Measurements from ENCODE around the gene BAAT. TPM values are rescaled to one million over a fixed set of nuclear protein-coding genes. Genes with fewer than 3 reads are reported as not detected.

BAAT gene
- total RNA-seq, 1 donor from 2014 or later = 1.0 TPM

DNA sequence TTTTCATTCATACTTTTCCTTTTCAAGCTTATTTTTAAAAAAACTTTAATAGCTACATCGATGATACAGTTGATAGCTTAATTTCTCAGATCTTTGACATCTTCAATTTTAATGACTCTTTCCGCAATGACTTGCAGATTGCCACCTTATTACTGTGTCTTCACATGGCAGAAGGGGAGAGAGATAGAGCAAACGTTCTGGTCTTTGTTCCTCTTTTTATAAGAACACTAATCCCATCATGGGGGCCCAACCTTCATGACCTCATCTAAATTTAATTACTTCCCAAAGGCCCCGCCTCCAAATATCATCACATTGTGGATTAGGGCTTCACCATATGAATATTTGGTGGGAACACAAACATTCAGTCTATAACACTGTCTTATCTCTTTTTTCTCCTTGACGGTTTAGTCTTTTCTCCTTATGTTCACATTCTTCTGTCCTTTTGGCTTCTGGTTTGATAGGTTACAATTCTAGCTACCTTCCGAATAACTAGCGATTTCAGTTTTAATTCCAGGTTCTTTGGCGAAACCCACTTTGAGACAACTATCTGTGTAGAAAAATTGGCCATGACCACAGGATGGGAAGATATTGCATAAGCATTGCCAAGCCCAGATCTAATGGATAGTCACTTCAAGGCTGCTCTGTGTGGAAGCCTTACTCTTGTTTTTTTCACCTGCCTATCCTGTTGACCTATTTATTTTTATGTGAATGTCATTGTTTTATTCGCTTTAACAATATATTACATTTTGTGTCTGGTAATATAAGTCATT lies 18.9 kb upstream of the BAAT start:
- no peak overlapping the region for H3K27ac ChIP-seq
- ATAC-seq = no peak
- no peak overlapping the region for H3K4me3 ChIP-seq
- peaks cover 19% of the 10 kb centered on the region for H3K4me1 ChIP-seq
- TF ChIP-seq, protein P1, sequence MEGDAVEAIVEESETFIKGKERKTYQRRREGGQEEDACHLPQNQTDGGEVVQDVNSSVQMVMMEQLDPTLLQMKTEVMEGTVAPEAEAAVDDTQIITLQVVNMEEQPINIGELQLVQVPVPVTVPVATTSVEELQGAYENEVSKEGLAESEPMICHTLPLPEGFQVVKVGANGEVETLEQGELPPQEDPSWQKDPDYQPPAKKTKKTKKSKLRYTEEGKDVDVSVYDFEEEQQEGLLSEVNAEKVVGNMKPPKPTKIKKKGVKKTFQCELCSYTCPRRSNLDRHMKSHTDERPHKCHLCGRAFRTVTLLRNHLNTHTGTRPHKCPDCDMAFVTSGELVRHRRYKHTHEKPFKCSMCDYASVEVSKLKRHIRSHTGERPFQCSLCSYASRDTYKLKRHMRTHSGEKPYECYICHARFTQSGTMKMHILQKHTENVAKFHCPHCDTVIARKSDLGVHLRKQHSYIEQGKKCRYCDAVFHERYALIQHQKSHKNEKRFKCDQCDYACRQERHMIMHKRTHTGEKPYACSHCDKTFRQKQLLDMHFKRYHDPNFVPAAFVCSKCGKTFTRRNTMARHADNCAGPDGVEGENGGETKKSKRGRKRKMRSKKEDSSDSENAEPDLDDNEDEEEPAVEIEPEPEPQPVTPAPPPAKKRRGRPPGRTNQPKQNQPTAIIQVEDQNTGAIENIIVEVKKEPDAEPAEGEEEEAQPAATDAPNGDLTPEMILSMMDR (IDR thresholded peaks at IDR 0.05) = no peak
- no peak for DNase-seq
- intact Hi-C loops (cut with DNase I) = no loop called here
- H3K27me3 ChIP-seq = no peaks in the 10 kb centered on the region
- peaks cover 37% of the 10 kb centered on the region for H3K9me3 ChIP-seq
- H3K36me3 ChIP-seq = peaks cover 81% of the 10 kb centered on the region

DNA sequence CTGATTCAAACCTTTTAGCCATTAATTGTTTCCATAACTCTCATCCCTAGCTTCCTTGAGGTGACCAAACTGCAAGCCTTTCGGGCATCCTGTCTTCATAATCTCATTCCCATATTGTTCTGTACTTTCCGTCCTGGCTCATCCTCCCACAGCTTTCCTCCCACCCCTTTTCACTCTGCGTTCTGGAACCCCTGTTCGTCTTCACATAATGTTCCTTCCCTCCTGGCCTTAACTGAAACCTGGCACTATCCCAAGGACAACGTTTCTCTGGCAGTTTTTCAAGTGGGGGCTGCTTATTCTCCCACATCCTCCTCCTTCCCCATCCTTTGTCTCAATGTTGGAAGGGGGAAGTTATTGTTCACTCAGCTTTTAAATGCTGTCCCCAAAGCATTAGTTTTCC lies 15.3 kb upstream of the BAAT start:
- H3K9me3 ChIP-seq = peaks cover 5% of the 10 kb centered on the region
- peak overlapping the region; percentile 61 for H3K4me3 ChIP-seq
- intact Hi-C loops (cut with DNase I) = no loop called here
- no peaks in the 10 kb centered on the region for H3K27me3 ChIP-seq
- ATAC-seq (no peak), DNase-seq (no peak)
- peaks cover 47% of the 10 kb centered on the region for H3K36me3 ChIP-seq
- TF ChIP-seq, protein P1 (IDR thresholded peaks at IDR 0.05) = no peak
- H3K4me1 ChIP-seq = peaks cover 33% of the 10 kb centered on the region
- H3K27ac ChIP-seq = no peak overlapping the region

DNA sequence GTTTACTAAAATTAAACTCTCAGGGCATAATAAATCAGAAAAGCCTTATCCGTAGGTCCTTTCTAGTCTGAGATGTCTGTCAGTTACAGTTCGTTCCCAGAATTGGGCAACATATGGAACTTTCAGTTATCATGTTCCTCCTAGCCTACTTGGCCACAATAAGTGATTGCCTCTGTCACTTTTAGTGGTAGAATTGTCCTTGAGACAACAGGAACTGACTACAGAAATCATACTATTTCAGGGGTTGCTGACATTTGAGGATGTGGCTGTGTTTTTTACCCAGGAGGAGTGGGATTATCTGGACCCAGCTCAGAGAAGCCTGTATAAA lies 14.8 kb upstream of the BAAT start:
- ATAC-seq (no peak), DNase-seq (no peak)
- intact Hi-C loops (cut with DNase I) = no loop called here
- Histone ChIP-seq H3K36me3 (peaks cover 42% of the 10 kb centered on the region), H3K9me3 (peaks cover 5% of the 10 kb centered on the region), H3K4me1 (peaks cover 33% of the 10 kb centered on the region), H3K4me3 (peak overlapping the region; percentile 61), H3K27ac (peak overlapping the region; percentile 85), H3K27me3 (no peaks in the 10 kb centered on the region)
- TF ChIP-seq, protein P1 (IDR thresholded peaks at IDR 0.05) = no peak

DNA sequence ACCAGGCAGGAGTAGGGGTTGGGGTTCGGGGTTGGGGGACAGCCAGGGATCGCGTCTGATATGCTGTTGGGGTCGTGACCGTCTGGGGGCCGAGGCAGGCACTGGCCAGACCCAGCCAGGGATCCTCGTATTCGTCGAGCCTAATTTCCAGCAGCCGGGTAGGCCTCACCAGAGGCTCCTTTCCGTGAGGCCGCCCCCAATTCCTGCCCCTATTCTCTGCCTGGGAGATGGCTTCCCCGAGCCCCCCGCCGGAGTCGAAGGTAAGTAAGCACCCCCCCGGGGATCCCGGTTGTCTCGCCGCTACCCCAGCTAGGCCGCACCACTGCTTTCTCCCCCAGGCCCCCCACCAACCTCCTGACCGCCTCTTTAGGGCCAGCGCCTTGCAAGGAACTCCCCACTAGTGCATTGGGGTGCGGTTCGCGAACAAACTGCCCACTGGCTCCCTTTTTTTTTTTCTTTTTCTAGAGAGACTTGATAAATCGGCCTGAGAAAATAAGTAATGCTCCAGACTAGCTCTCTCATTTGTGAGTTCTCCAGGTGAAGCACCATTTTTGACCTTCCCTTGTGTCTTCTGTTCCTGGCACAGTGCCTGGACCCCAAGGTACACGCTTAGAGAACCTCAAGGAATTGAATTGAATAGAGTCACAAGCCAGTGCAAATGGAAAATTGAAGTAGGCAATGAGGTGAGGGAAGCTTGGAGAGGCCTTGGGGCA lies 14.3 kb upstream of the BAAT start:
- intact Hi-C loops (cut with DNase I) = no loop called here
- peaks cover 5% of the 10 kb centered on the region for H3K9me3 ChIP-seq
- no peaks in the 10 kb centered on the region for H3K27me3 ChIP-seq
- DNase-seq (no peak), ATAC-seq (no peak)
- TF ChIP-seq, protein P1 (IDR thresholded peaks at IDR 0.05) = no peak
- peak overlapping the region; percentile 85 for H3K27ac ChIP-seq
- H3K36me3 ChIP-seq = peaks cover 37% of the 10 kb centered on the region
- peak overlapping the region; percentile 61 for H3K4me3 ChIP-seq
- H3K4me1 ChIP-seq = peaks cover 33% of the 10 kb centered on the region

DNA sequence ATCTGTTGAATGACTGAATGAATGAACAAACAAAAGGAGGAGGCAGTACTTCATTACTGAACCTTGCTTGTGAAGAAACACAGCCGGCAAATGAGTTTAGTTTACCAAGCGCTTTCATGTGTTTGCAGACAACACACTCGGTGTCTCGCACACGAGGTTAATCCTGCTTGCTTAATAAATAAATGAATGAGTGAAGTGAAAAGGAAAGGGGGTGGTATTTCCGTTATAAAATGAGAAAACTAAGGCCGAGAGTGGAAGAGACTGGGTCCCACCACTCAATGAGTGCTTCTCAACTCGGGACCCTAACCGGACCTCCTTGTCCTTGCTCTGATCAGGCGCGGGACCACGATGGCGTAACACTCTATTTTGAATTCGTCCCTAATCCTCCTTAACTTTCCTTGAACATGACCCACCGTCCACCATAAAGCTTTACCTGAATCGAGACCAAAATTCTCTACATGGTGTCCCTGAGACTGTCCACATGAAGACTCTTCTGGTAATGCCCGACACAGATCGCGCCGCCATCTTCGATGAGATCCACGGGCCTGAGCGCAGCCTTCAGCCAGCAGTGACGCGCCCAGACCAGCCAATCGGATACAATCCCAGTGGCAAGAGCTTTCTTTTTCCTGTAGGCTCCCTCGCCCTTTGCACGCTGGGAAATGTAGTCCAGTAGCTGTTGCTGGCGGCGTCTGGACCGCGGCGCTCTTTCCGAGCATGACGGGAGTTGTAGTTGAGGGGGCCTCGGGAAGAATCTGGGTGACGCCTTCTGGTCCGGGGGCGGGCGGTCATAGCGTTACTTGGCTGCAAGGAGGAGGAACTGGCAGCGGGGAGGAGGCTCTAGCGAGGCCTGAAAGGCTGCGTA lies 13.5 kb upstream of the BAAT start, which contains the start of the genes MRPL50 and ZNF189:
TSS of gene MRPL50 (minus strand) at position 551 of the 862 bp plus-strand sequence. CDS start at position 525, 26 bp downstream.
TSS of gene ZNF189 (plus strand) at position 784 of the 862 bp plus-strand sequence. CDS start 306 bp downstream, outside the sequence.
- peak within 1 kb of the TSS; percentile 61 for H3K4me3 ChIP-seq
- ATAC-seq (peak; percentile 99), DNase-seq (peak; percentile 98)
- H3K36me3 ChIP-seq = peaks cover 29% of the 10 kb centered on the region
- intact Hi-C loops (cut with DNase I) = no loop called here
- H3K4me1 ChIP-seq = peaks cover 33% of the 10 kb centered on the region
- H3K27ac ChIP-seq = peak within 1 kb of the TSS; percentile 85
- H3K27me3 ChIP-seq = no peaks in the 10 kb centered on the region
- TF ChIP-seq, protein P1 (IDR thresholded peaks at IDR 0.05) = no peak
- H3K9me3 ChIP-seq = peaks cover 2% of the 10 kb centered on the region

Measured in upper lobe of right lung (tissue), 1 donor.